Omental fat pad (tissue), 4 donors: ENCODE measurements around the gene FLRT2. TPM values are rescaled to one million over a fixed set of nuclear protein-coding genes. Genes with fewer than 3 reads are reported as not detected.
A peak's percentile ranks its signal among the peaks of the same experiment; 100 is the strongest.

Experiments
- ATAC-seq: fragments of 150-250 bp; one replicate; pipeline ENCODE4 v1.9.1; 2016; ENCODE audit warnings: mild to moderate bottlenecking, moderate library complexity; ENCODE audit not compliant: low FRiP score
- DNase-seq: peaks from one replicate; pipeline ENCODE4 v3.0.0-alpha.2; 2019; ENCODE audit warnings: low spot score
- CTCF ChIP-seq, 3 donors: fragments of 450-650 bp; IDR thresholded peaks; one replicate each; pipeline ENCODE4 v1.5.1; 2016 to 2017; ENCODE audit warnings: antibody characterized with exemption in 3 of 3, mild to moderate bottlenecking in 3 of 3, moderate library complexity in 2 of 3
- total RNA-seq, 4 donors: library from RNA; depleted of rRNA; stranded (reverse); fragments of >200 nt; gene quantifications; one replicate each; pipeline ENCODE4 v1.1.0, GENCODE V29; 2016

FLRT2 gene
- total RNA-seq, 4 donors from 2014 or later, result 15.9 to 71.4 (median 23.8) TPM

- no peak for TF ChIP-seq CTCF (IDR thresholded peaks at IDR 0.05)
- DNase-seq (no peak), ATAC-seq (peak; percentile 83)
These were observed 158.1 kb downstream of the FLRT2 start for GRCh38 chr14:85688006-85688405.

- no peak for ATAC-seq
- TF ChIP-seq CTCF (IDR thresholded peaks at IDR 0.05), result no peak
- no peak for DNase-seq
These were observed 165.4 kb downstream of the FLRT2 start for GRCh38 chr14:85695300-85695699.

- no peak for ATAC-seq
These were observed 171.2 kb downstream of the FLRT2 start for GRCh38 chr14:85701116-85701515.

GRCh38 chr14:85701763-85702162 lies 171.8 kb downstream of the FLRT2 start:
- TF ChIP-seq CTCF (IDR thresholded peaks at IDR 0.05), result no peak
- ATAC-seq (no peak), DNase-seq (no peak)

More at GRCh38 chr14:85701116-85701515, 171.2 kb downstream of the FLRT2 start:
- TF ChIP-seq CTCF (IDR thresholded peaks at IDR 0.05), result no peak
- DNase-seq, result no peak

GRCh38 chr14:85702191-85702590 lies 172.2 kb downstream of the FLRT2 start:
- no peak for ATAC-seq
- TF ChIP-seq CTCF (IDR thresholded peaks at IDR 0.05), result no peak
- DNase-seq, result no peak

GRCh38 chr14:85702997-85703396 lies 173.1 kb downstream of the FLRT2 start:
- no peak for DNase-seq
- ATAC-seq, result no peak
- no peak for TF ChIP-seq CTCF (IDR thresholded peaks at IDR 0.05)
